K562 (cell line): ENCODE data around the gene LILRA2. TPM values are rescaled to one million over a fixed set of nuclear protein-coding genes. Genes with fewer than 3 reads are reported as not detected.

Experiments used
- ATAC-seq: fragments of 200-7000 bp; cut with Tn5 transposase; 3 replicates; pipeline ENCODE4 v1.9.1; 2020; ENCODE audit warnings: moderate library complexity
- BruUV-seq: library from RNA; stranded (reverse); fragments of 400-500 nt; replicated peaks from 2 replicates; lab custom pipeline; 2021; lab: Mats Ljungman, UMichigan
- CTCF ChIA-PET: fragments of 300-600 bp; formaldehyde crosslinking; extraction: SDS; loops from one replicate; lab custom pipeline; 2021; ENCODE audit warnings: low intra/inter-chr PET ratio; lab: Yijun Ruan, JAX
- POLR2A ChIA-PET: fragments of 300-600, 350-650 bp; sonication (Branson Sonifier 250); formaldehyde crosslinking; extraction: SDS; loops from one replicate; lab custom pipeline; 2021; ENCODE audit warnings: antibody characterized with exemption, inconsistent platforms; lab: Yijun Ruan, JAX
- DNase-seq, 4 experiments: peaks; one replicate each; pipeline versions ENCODE4 v3.0.0 to v3.0.0-alpha.2; 2011 to 2018; ENCODE audit warnings: low spot score in 3 of 4, mixed read lengths in 3 of 4; ENCODE audit errors: extremely low read depth in 1 of 4
- FAIRE-seq: peaks from 2 replicates; lab custom pipeline; 2011; peaks lifted over from hg19 to GRCh38; lab: Jason Lieb, UNC
- H2AFZ ChIP-seq: 2 replicates; pipeline ENCODE4 v1.6.0; 2011; ENCODE audit warnings: low read depth, low read length, control low read depth, inconsistent platforms
- H3K27ac ChIP-seq: fragments of 200-600 bp; 3 replicates; pipeline ENCODE4 v1.8.0; 2011; ENCODE audit warnings: low read depth, mild to moderate bottlenecking, control low read depth, inconsistent platforms, low read length, moderate library complexity, mixed read lengths; ENCODE audit errors: extremely low read depth
- H3K27me3 ChIP-seq, 2 experiments: fragments of 300-600 bp in 1 of 2; 2 replicates in 1 of 2; 3 replicates in 1 of 2; pipeline versions ENCODE4 v1.6.0 to v1.8.0; 2011; ENCODE audit warnings: inconsistent platforms in 2 of 2, low read length in 2 of 2, mild to moderate bottlenecking in 1 of 2, mixed read lengths in 1 of 2, moderate library complexity in 1 of 2; ENCODE audit not compliant: control insufficient read depth in 2 of 2, insufficient read depth in 2 of 2
- H3K36me3 ChIP-seq: fragments of 300-600 bp; 3 replicates; pipeline ENCODE4 v1.8.0; 2011; ENCODE audit warnings: mild to moderate bottlenecking, low read length, inconsistent platforms; ENCODE audit not compliant: control insufficient read depth, insufficient read depth
- H3K4me1 ChIP-seq, 2 experiments: fragments of 200-600 bp in 1 of 2; replicated peaks in 1 of 2; 2 replicates in 1 of 2; 3 replicates in 1 of 2; pipeline versions ENCODE4 v1.5.1 to v1.8.0; 2011; ENCODE audit warnings: inconsistent platforms in 2 of 2, low read length in 2 of 2, mild to moderate bottlenecking in 1 of 2, mixed read lengths in 1 of 2, moderate library complexity in 1 of 2; ENCODE audit not compliant: control insufficient read depth in 2 of 2, insufficient read depth in 2 of 2
- H3K4me2 ChIP-seq: 2 replicates; pipeline ENCODE4 v1.6.1; 2011; ENCODE audit warnings: low read length, control low read depth, inconsistent platforms, mixed read lengths; ENCODE audit not compliant: insufficient read depth
- H3K4me3 ChIP-seq: fragments of 200-600 bp; sonication (generic), shearing (Covaris generic); 2 replicates; pipeline ENCODE4 v1.5.1; 2016; ENCODE audit warnings: control low read depth, inconsistent platforms
- H3K79me2 ChIP-seq: fragments of 200-600 bp; 3 replicates; pipeline ENCODE4 v1.8.0; 2011; ENCODE audit warnings: low read length, inconsistent platforms; ENCODE audit not compliant: control insufficient read depth, insufficient read depth
- H3K9ac ChIP-seq, 2 experiments: 2 replicates each; pipeline versions ENCODE4 v1.6.0 to v1.6.1; 2011; ENCODE audit warnings: low read depth in 2 of 2, low read length in 2 of 2, control low read depth in 1 of 2, inconsistent platforms in 1 of 2, mild to moderate bottlenecking in 1 of 2, mixed read lengths in 1 of 2; ENCODE audit not compliant: insufficient read depth in 1 of 2
- H3K9me1 ChIP-seq: one replicate; pipeline ENCODE4 v1.6.0; 2011; ENCODE audit warnings: inconsistent platforms, mild to moderate bottlenecking, low read length, moderate library complexity; ENCODE audit not compliant: control insufficient read depth, insufficient read depth
- H3K9me3 ChIP-seq: replicated peaks from 2 replicates; pipeline ENCODE4 v1.5.1; 2011; ENCODE audit warnings: low read depth, low read length, inconsistent platforms; ENCODE audit not compliant: control insufficient read depth, insufficient read depth
- H4K20me1 ChIP-seq: replicated peaks from 2 replicates; pipeline ENCODE4 v1.6.1; 2011; ENCODE audit warnings: low read length, inconsistent platforms, mixed read lengths; ENCODE audit not compliant: control insufficient read depth, insufficient read depth
- BRCA1 ChIP-seq, 2 experiments: fragments of 450-650 bp in 1 of 2; sonication (generic) in 1 of 2; formaldehyde crosslinking in 1 of 2; IDR thresholded peaks; 2 replicates each; pipeline versions ENCODE4 v1.5.0 to v1.6.1; 2017 to 2020; ENCODE audit warnings: mild to moderate bottlenecking in 1 of 2, missing genetic modification reagents in 1 of 2
- CHCHD3 ChIP-seq: fragments of 250-450 bp; sonication (Bioruptor Pico); IDR thresholded peaks from 2 replicates; pipeline ENCODE4 v2.1.2; 2022; ENCODE audit warnings: mild to moderate bottlenecking
- DEAF1 ChIP-seq: fragments of 450-650 bp; formaldehyde crosslinking; IDR thresholded peaks from 2 replicates; pipeline ENCODE4 v1.4.0; 2020; ENCODE audit warnings: mild to moderate bottlenecking, moderate library complexity
- NCOR1 ChIP-seq: fragments of 450-650 bp; IDR thresholded peaks from 2 replicates; pipeline ENCODE4 v1.6.1; 2016; ENCODE audit warnings: mild to moderate bottlenecking, moderate library complexity
- RCOR1 ChIP-seq, 2 experiments: IDR thresholded peaks; 2 replicates each; pipeline ENCODE4 v1.6.1; 2012; ENCODE audit warnings: low read depth in 2 of 2, low read length in 2 of 2, borderline replicate concordance in 1 of 2, improper control_type of control experiment in 1 of 2
- SMC3 ChIP-seq: conservative IDR thresholded peaks from 2 replicates; pipeline ENCODE4 v1.6.1; 2011; ENCODE audit warnings: low read depth, low read length, improper control_type of control experiment; ENCODE audit not compliant: insufficient read depth
- SP2 ChIP-seq: IDR thresholded peaks from 2 replicates; pipeline ENCODE4 v1.6.1; 2011; ENCODE audit warnings: mild to moderate bottlenecking, low read depth, low read length, moderate library complexity; ENCODE audit not compliant: poor library complexity, severe bottlenecking; ENCODE audit errors: extremely low read depth
- TARDBP ChIP-seq: fragments of 450-650 bp; IDR thresholded peaks from 2 replicates; pipeline ENCODE4 v1.6.1; 2016
- TBP ChIP-seq: optimal IDR thresholded peaks from 2 replicates; pipeline ENCODE3; 2011; ENCODE audit warnings: low read depth, low read length, improper control_type of control experiment
- TRIM24 ChIP-seq, 2 experiments: fragments of 450-650 bp; IDR thresholded peaks; 2 replicates each; pipeline ENCODE4 v1.6.1; 2016
- ZNF354B ChIP-seq: fragments of 250-450 bp; sonication (Bioruptor Pico); IDR thresholded peaks from 2 replicates; pipeline ENCODE4 v1.4.0; 2020
- WGBS: fragments of 100-300 bp; shearing (Covaris generic); methylation state at CpG from one replicate; pipeline ENCODE4 v1.1.6; 2016; ENCODE audit warnings: low coverage, mixed read lengths; ENCODE audit not compliant: insufficient coverage; ENCODE audit errors: missing lambda C conversion rate; 5-methylcytosine and 5-hydroxymethylcytosine counted together
- in situ Hi-C: fragments of 300-500 bp; cut with MboI; formaldehyde crosslinking; loops from 4 replicates; pipeline ENCODE4 v1.15.0; 2018; ENCODE audit warnings: inconsistent platforms, mixed read lengths
- intact Hi-C: fragments of 100-400 bp; cut with micrococcal nuclease; formaldehyde crosslinking; loops from 2 replicates; pipeline ENCODE4 v1.14.2; 2022
- polyA plus RNA-seq, 8 experiments: library from polyadenylated mRNA; depleted of rRNA in 4 of 8; stranded (reverse) in 5 of 8; unstranded in 3 of 8; fragments of >200 nt; fragmentation: Nextera tagmentation in 2 of 8; fragmentation: Illumina TruSeq in 1 of 8; extraction: Ambion mirVana in 2 of 8; extraction: Trizol in 1 of 8; gene quantifications; 2 replicates each; pipeline versions ENCODE4 v1.2.1 to v1.2.3, GENCODE V29; 2011 to 2014; ENCODE audit warnings: inconsistent platforms in 1 of 8, missing spikeins in 1 of 8
- total RNA-seq, 7 experiments: library from RNA; depleted of rRNA in 6 of 7; stranded (reverse); fragments of >200 nt in 6 of 7; fragmentation: Illumina TruSeq in 2 of 7; extraction: Trizol in 2 of 7; gene quantifications; 2 replicates each; pipeline versions ENCODE4 v1.2.1 to v1.2.3, GENCODE V29; 2011 to 2021; ENCODE audit warnings: low replicate concordance in 1 of 7

The LILRA2 gene
- total and polyA plus RNA-seq, 9 of the 15 experiments (the other 6 are each of a cell fraction or from before 2014, with no cell fraction given): 0.32 to 2.1 (median 0.96) TPM

GRCh38 chr19:54577334-54577733, 3.7 kb downstream of the LILRA2 start:
- in situ Hi-C loops (loop anchor here (5.0 kb wide), 1 partner anchor 280 kb away; no protein-coding TSS in a partner anchor), intact Hi-C loops (no loop called here)
- BruUV-seq: no TSS peak
- POLR2A ChIA-PET: no interaction called here
- Histone ChIP-seq H3K9ac (no peak overlapping the region), H3K4me1 (peaks cover 6 to 8% of the 10 kb centered on the region in 2 experiments; a peak in 4 of 5 replicates), H3K4me3 (no peak overlapping the region), H3K9me1 (no peaks in the 10 kb centered on the region), H3K79me2 (no peaks in the 10 kb centered on the region), H3K36me3 (no peaks in the 10 kb centered on the region), H3K27ac (no peak overlapping the region), H2AFZ (no peak overlapping the region), H3K9me3 (no peaks in the 10 kb centered on the region), H4K20me1 (no peaks in the 10 kb centered on the region), H3K27me3 (0 out of 5 replicates have a peak, but pooled peaks cover 0 to 7% of the 10 kb centered on the region in 2 experiments), H3K4me2 (no peak overlapping the region)
- 3% methylated on average over 3 of the region's 3 CpGs for WGBS
- no peak for FAIRE-seq
- DNase-seq: no peak
- TF ChIP-seq CHCHD3 (no peak), SMC3 (no peak), RCOR1 (IDR thresholded peaks at IDR 0.05; ENCODE audit: borderline replicate concordance in 1 of 2, low read depth in 2 of 2, low read length in 2 of 2) (no peak), DEAF1 (CRISPR knock-in tag) (no peak), SP2 (no peak), BRCA1 (IDR thresholded peaks at IDR 0.05) (no peak), BRCA1 (CRISPR knock-in tag; IDR thresholded peaks at IDR 0.05) (no peak), TBP (no peak), ZNF354B (CRISPR knock-in tag) (no peak), TRIM24 (IDR thresholded peaks at IDR 0.05) (no peak), NCOR1 (no peak), TARDBP (no peak)
- CTCF ChIA-PET: no interaction called here
- no peak for ATAC-seq
